ENCODE measurements around the gene POU3F1.

The POU3F1 gene

GRCh38 chr1:38064197-38064903, 17.8 kb upstream of the POU3F1 start:
- peak; percentile 92 for DNase-seq (ENCODE audit: insufficient read length, low spot score)
- peak; percentile 84 for FAIRE-seq
- TF ChIP-seq POLR2A (IDR thresholded peaks at IDR 0.05; ENCODE audit: low read depth, low read length) = peak; percentile 29; the same call in 1 of the 2 replicates

GRCh38 chr1:38063616-38064015, 17.0 kb upstream of the POU3F1 start:
- TF ChIP-seq POLR2A (IDR thresholded peaks at IDR 0.05; ENCODE audit: low read depth, low read length) = no peak
- no peak for FAIRE-seq
- no peak for DNase-seq (ENCODE audit: insufficient read length, low spot score)

GRCh38 chr1:38062361-38063288, 16.0 kb upstream of the POU3F1 start:
- TF ChIP-seq POLR2A (IDR thresholded peaks at IDR 0.05; ENCODE audit: low read depth, low read length) = no peak
- FAIRE-seq = no peak
- no peak for DNase-seq (ENCODE audit: insufficient read length, low spot score)

- FAIRE-seq (no peak), DNase-seq (ENCODE audit: insufficient read length, low spot score) (no peak)
- no peak for TF ChIP-seq POLR2A (IDR thresholded peaks at IDR 0.05; ENCODE audit: low read depth, low read length)
These were observed 15.3 kb upstream of the POU3F1 start for GRCh38 chr1:38061883-38062328.

GRCh38 chr1:38061290-38061689, 14.7 kb upstream of the POU3F1 start:
- no peak for FAIRE-seq
- no peak for TF ChIP-seq POLR2A (IDR thresholded peaks at IDR 0.05; ENCODE audit: low read depth, low read length)
- DNase-seq (ENCODE audit: insufficient read length, low spot score) = no peak

GRCh38 chr1:38060498-38060897, 13.9 kb upstream of the POU3F1 start:
- no peak for FAIRE-seq

GRCh38 chr1:38059635-38060250, 13.2 kb upstream of the POU3F1 start:
- TF ChIP-seq POLR2A (IDR thresholded peaks at IDR 0.05; ENCODE audit: low read depth, low read length) = no peak
- DNase-seq (ENCODE audit: insufficient read length, low spot score) (no peak), FAIRE-seq (no peak)

More at GRCh38 chr1:38060498-38060897, 13.9 kb upstream of the POU3F1 start:
- DNase-seq (ENCODE audit: insufficient read length, low spot score) = no peak
- no peak for TF ChIP-seq POLR2A (IDR thresholded peaks at IDR 0.05; ENCODE audit: low read depth, low read length)

- DNase-seq (ENCODE audit: insufficient read length, low spot score) = no peak
- no peak for TF ChIP-seq POLR2A (IDR thresholded peaks at IDR 0.05; ENCODE audit: low read depth, low read length)
- FAIRE-seq = no peak
These were observed 9.4 kb upstream of the POU3F1 start for GRCh38 chr1:38055965-38056364.

GRCh38 chr1:38055398-38055797, 8.8 kb upstream of the POU3F1 start:
- no peak for TF ChIP-seq POLR2A (IDR thresholded peaks at IDR 0.05; ENCODE audit: low read depth, low read length)
- DNase-seq (ENCODE audit: insufficient read length, low spot score) (peak; percentile 56), FAIRE-seq (no peak)

GRCh38 chr1:38053416-38054091, 7.0 kb upstream of the POU3F1 start:
- DNase-seq (ENCODE audit: insufficient read length, low spot score) (no peak), FAIRE-seq (no peak)
- TF ChIP-seq POLR2A (IDR thresholded peaks at IDR 0.05; ENCODE audit: low read depth, low read length) = no peak

- FAIRE-seq = no peak
- DNase-seq (ENCODE audit: insufficient read length, low spot score) = no peak
- TF ChIP-seq POLR2A (IDR thresholded peaks at IDR 0.05; ENCODE audit: low read depth, low read length) = no peak
These were observed 6.3 kb upstream of the POU3F1 start for GRCh38 chr1:38052750-38053415.

- TF ChIP-seq POLR2A (IDR thresholded peaks at IDR 0.05; ENCODE audit: low read depth, low read length) = no peak
- FAIRE-seq = no peak
- DNase-seq (ENCODE audit: insufficient read length, low spot score) = no peak
These were observed 4.5 kb upstream of the POU3F1 start for GRCh38 chr1:38051079-38051543.
